PC-9 (cell line): ENCODE measurements around the gene DLG2.

ENCODE experiments used
- CTCF ChIP-seq: fragments of 200-600 bp; sonication (generic); conservative IDR thresholded peaks from 2 replicates; pipeline ENCODE4 v1.6.1; 2017; ENCODE audit warnings: mixed run types, antibody characterized with exemption, mild to moderate bottlenecking, moderate library complexity
- EZH2 ChIP-seq: fragments of 200-600 bp; sonication (generic); IDR thresholded peaks from 2 replicates; pipeline ENCODE4 v1.8.0; 2017; ENCODE audit warnings: antibody characterized with exemption, low read depth

DNA sequence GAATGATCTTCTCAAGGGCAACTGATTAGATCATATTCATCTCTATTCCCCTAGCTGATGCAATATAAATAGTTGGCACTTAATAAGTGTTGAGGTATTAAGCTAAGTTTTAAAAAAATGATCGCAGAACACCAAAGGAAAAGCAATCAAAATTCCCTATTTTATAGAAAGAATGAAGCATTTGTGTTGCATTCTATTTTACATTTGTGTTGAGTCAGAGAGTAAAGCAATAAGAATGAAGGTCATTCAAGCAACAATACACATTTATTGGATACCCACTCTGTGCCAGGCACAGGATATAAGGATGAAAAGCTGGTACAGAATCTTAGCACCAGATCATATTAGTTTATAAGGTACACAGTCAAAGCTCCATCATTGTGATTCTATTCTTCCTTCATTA, 1654.6 kb downstream of the DLG2 start:
- no peak for TF ChIP-seq CTCF
- TF ChIP-seq EZH2, result no peak
